H1 (cell line): ENCODE measurements around the gene SPSB2. TPM values are rescaled to one million over a fixed set of nuclear protein-coding genes. Genes with fewer than 3 reads are reported as not detected.

Source experiments
- CTCF ChIA-PET: fragments of 300-600 bp; sonication (Branson Sonifier 250); formaldehyde crosslinking; loops from one replicate; lab custom pipeline; 2021; ENCODE audit not compliant: partially characterized antibody; lab: Charles Lee
- POLR2A ChIA-PET: fragments of 300-600 bp; sonication (Branson Sonifier 250); formaldehyde crosslinking; loops from one replicate; lab custom pipeline; 2021; ENCODE audit warnings: inconsistent platforms; ENCODE audit not compliant: partially characterized antibody; lab: Charles Lee
- DNase-seq, 2 experiments: peaks; one replicate each; pipeline versions ENCODE4 v3.0.0 to v3.0.0-alpha.2; 2010 to 2022; ENCODE audit warnings: low spot score in 2 of 2, low read depth in 1 of 2, mixed read lengths in 1 of 2
- FAIRE-seq: peaks from 2 replicates; lab custom pipeline; 2011; peaks lifted over from hg19 to GRCh38; lab: Jason Lieb, UNC
- H2AFZ ChIP-seq: 2 replicates; pipeline ENCODE4 v1.8.1; 2012; ENCODE audit warnings: low read length, inconsistent platforms
- H2AK5ac ChIP-seq: 2 replicates; pipeline ENCODE4 v1.6.1; 2013; ENCODE audit warnings: low read depth, low read length
- H2BK120ac ChIP-seq: replicated peaks from 2 replicates; pipeline ENCODE3; 2013; ENCODE audit warnings: low read depth, low read length, inconsistent platforms
- H2BK12ac ChIP-seq: 2 replicates; pipeline ENCODE4 v1.6.1; 2013; ENCODE audit warnings: low read depth, low read length
- H2BK15ac ChIP-seq: 2 replicates; pipeline ENCODE4 v1.6.1; 2013; ENCODE audit warnings: low read length
- H2BK20ac ChIP-seq: 2 replicates; pipeline ENCODE4 v1.6.1; 2013; ENCODE audit warnings: low read length
- H2BK5ac ChIP-seq: 2 replicates; pipeline ENCODE4 v1.6.1; 2013; ENCODE audit warnings: low read depth, low read length
- H3K14ac ChIP-seq: 2 replicates; pipeline ENCODE4 v1.6.1; 2013; ENCODE audit warnings: inconsistent platforms; ENCODE audit not compliant: insufficient read length
- H3K18ac ChIP-seq: 2 replicates; pipeline ENCODE4 v1.6.1; 2013; ENCODE audit warnings: low read length; ENCODE audit errors: extremely low read depth
- H3K23ac ChIP-seq: 2 replicates; pipeline ENCODE4 v1.6.1; 2013; ENCODE audit warnings: inconsistent platforms; ENCODE audit not compliant: insufficient read length
- H3K23me2 ChIP-seq: 2 replicates; pipeline ENCODE4 v1.6.1; 2013; ENCODE audit warnings: low read depth, low read length
- H3K27ac ChIP-seq: 2 replicates; pipeline ENCODE4 v1.6.1; 2011; ENCODE audit warnings: low read depth, low read length, inconsistent platforms
- H3K27me3 ChIP-seq, 4 experiments: replicated peaks in 1 of 4; 1 replicate in 1 of 4; 2 replicates in 3 of 4; pipeline versions ENCODE4 v1.6.1 to v1.8.1; 2011 to 2013; ENCODE audit warnings: low read length in 3 of 4, mild to moderate bottlenecking in 3 of 4, inconsistent platforms in 2 of 4, mixed read lengths in 2 of 4, moderate library complexity in 1 of 4; ENCODE audit not compliant: control insufficient read depth in 3 of 4, insufficient read depth in 3 of 4; ENCODE audit errors: extremely low read depth in 1 of 4
- H3K36me3 ChIP-seq, 4 experiments: 2 replicates each; pipeline versions ENCODE4 v1.6.1 to v1.8.1; 2011 to 2013; ENCODE audit warnings: mild to moderate bottlenecking in 4 of 4, low read length in 3 of 4, moderate library complexity in 2 of 4, control low read depth in 1 of 4, inconsistent platforms in 1 of 4; ENCODE audit not compliant: insufficient read depth in 4 of 4, control insufficient read depth in 2 of 4
- H3K4ac ChIP-seq: replicated peaks from 2 replicates; pipeline ENCODE3; 2013; ENCODE audit warnings: low read length, low read depth, mixed read lengths, inconsistent platforms; ENCODE audit not compliant: insufficient read length
- H3K4me1 ChIP-seq, 4 experiments: replicated peaks in 1 of 4; 1 replicate in 1 of 4; 2 replicates in 3 of 4; pipeline versions ENCODE4 v1.6.1 to v1.8.1; 2011 to 2013; ENCODE audit warnings: low read length in 3 of 4, inconsistent platforms in 2 of 4, mixed read lengths in 1 of 4; ENCODE audit not compliant: insufficient read depth in 4 of 4, control insufficient read depth in 3 of 4
- H3K4me2 ChIP-seq, 2 experiments: 2 replicates each; pipeline versions ENCODE4 v1.6.1 to v1.8.1; 2011 to 2013; ENCODE audit warnings: low read depth in 2 of 2, low read length in 2 of 2, control low read depth in 1 of 2, inconsistent platforms in 1 of 2, mild to moderate bottlenecking in 1 of 2; ENCODE audit not compliant: insufficient read depth in 1 of 2
- H3K4me3 ChIP-seq, 4 experiments: fragments of 200-600, 300-600 bp in 1 of 4; sonication (generic), shearing (Covaris generic), sonication (Bioruptor Twin) in 1 of 4; 2 replicates each; pipeline versions ENCODE4 v1.5.1 to v1.8.1; 2011 to 2016; ENCODE audit warnings: low read length in 4 of 4, low read depth in 3 of 4, control low read depth in 2 of 4, inconsistent platforms in 2 of 4, mild to moderate bottlenecking in 2 of 4, mixed read lengths in 1 of 4, moderate library complexity in 1 of 4; ENCODE audit not compliant: insufficient read depth in 2 of 4; ENCODE audit errors: extremely low read depth in 1 of 4
- H3K56ac ChIP-seq: replicated peaks from 2 replicates; pipeline ENCODE3; 2013; ENCODE audit warnings: low read depth, mild to moderate bottlenecking, mixed read lengths, low read length, inconsistent platforms; ENCODE audit not compliant: insufficient read length
- H3K79me1 ChIP-seq: 2 replicates; pipeline ENCODE4 v1.6.1; 2013; ENCODE audit warnings: low read depth, low read length, control low read depth
- H3K79me2 ChIP-seq, 2 experiments: 2 replicates each; pipeline versions ENCODE4 v1.6.1 to v1.8.1; 2012 to 2013; ENCODE audit warnings: low read length in 2 of 2, mild to moderate bottlenecking in 2 of 2, inconsistent platforms in 1 of 2; ENCODE audit not compliant: insufficient read depth in 2 of 2, control insufficient read depth in 1 of 2
- H3K9ac ChIP-seq, 4 experiments: replicated peaks in 1 of 4; 1 replicate in 1 of 4; 2 replicates in 3 of 4; pipeline versions ENCODE4 v1.6.1 to v1.8.1; 2011 to 2013; ENCODE audit warnings: low read depth in 3 of 4, low read length in 3 of 4, control low read depth in 2 of 4, mild to moderate bottlenecking in 2 of 4, moderate library complexity in 2 of 4, inconsistent platforms in 1 of 4; ENCODE audit errors: extremely low read depth in 1 of 4
- H3K9me3 ChIP-seq, 2 experiments: 2 replicates each; pipeline versions ENCODE4 v1.6.1 to v1.8.1; 2012 to 2013; ENCODE audit warnings: mild to moderate bottlenecking in 2 of 2, moderate library complexity in 2 of 2, control low read depth in 1 of 2, inconsistent platforms in 1 of 2, low read depth in 1 of 2, low read length in 1 of 2, mixed read lengths in 1 of 2; ENCODE audit not compliant: insufficient read depth in 2 of 2
- H4K20me1 ChIP-seq, 2 experiments: replicated peaks in 1 of 2; 2 replicates each; pipeline versions ENCODE3 to v1.8.1; 2011 to 2013; ENCODE audit warnings: inconsistent platforms in 2 of 2, low read length in 2 of 2, mild to moderate bottlenecking in 1 of 2; ENCODE audit not compliant: insufficient read depth in 2 of 2, control insufficient read depth in 1 of 2
- H4K5ac ChIP-seq: 2 replicates; pipeline ENCODE4 v1.6.1; 2013; ENCODE audit warnings: low read length, low read depth, mixed read lengths, inconsistent platforms; ENCODE audit not compliant: insufficient read length
- H4K8ac ChIP-seq: 2 replicates; pipeline ENCODE4 v1.8.0; 2013; ENCODE audit warnings: mild to moderate bottlenecking, moderate library complexity, low read length, inconsistent platforms; ENCODE audit not compliant: insufficient read depth; ENCODE audit errors: extremely low read depth
- H4K91ac ChIP-seq: replicated peaks from 2 replicates; pipeline ENCODE3; 2013; ENCODE audit warnings: low read length, mixed read lengths, inconsistent platforms; ENCODE audit not compliant: insufficient read length
- E2F6 ChIP-seq: IDR thresholded peaks from 2 replicates; pipeline ENCODE4 v1.6.1; 2012; ENCODE audit warnings: inconsistent platforms
- RAD21 ChIP-seq, 2 experiments: IDR thresholded peaks in 1 of 2; conservative IDR thresholded peaks in 1 of 2; 2 replicates each; pipeline ENCODE4 v1.6.1; 2011; ENCODE audit warnings: low read depth in 2 of 2, low read length in 2 of 2, improper control_type of control experiment in 1 of 2, inconsistent platforms in 1 of 2, mild to moderate bottlenecking in 1 of 2, moderate library complexity in 1 of 2
- RBBP5 ChIP-seq: IDR thresholded peaks from 2 replicates; pipeline ENCODE4 v1.7.1; 2012; ENCODE audit warnings: low read depth, mild to moderate bottlenecking, inconsistent platforms, low read length, moderate library complexity, borderline replicate concordance
- SIX5 ChIP-seq: IDR thresholded peaks from 2 replicates; pipeline ENCODE4 v1.6.1; 2011; ENCODE audit warnings: mild to moderate bottlenecking, low read depth, low read length
- SP2 ChIP-seq: IDR thresholded peaks from 2 replicates; pipeline ENCODE4 v1.6.1; 2012; ENCODE audit warnings: mild to moderate bottlenecking, low read length, inconsistent platforms
- WGBS, 2 experiments: shearing (Covaris generic) in 1 of 2; methylation state at CpG; one replicate each; pipeline versions ENCODE4 v1.1.6 to v1.1.7; 2013 to 2015; ENCODE audit warnings: low lambda C conversion rate in 2 of 2, mixed read lengths in 2 of 2, inconsistent platforms in 1 of 2, low coverage in 1 of 2, missing lambda C conversion rate in 1 of 2; ENCODE audit not compliant: insufficient replicate concordance in 2 of 2, insufficient coverage in 1 of 2, insufficient read length in 1 of 2; ENCODE audit errors: extremely low coverage in 1 of 2, missing lambda C conversion rate in 1 of 2; 5-methylcytosine and 5-hydroxymethylcytosine counted together
- polyA plus RNA-seq, 7 experiments: library from polyadenylated mRNA; depleted of rRNA in 3 of 7; stranded (reverse) in 5 of 7; unstranded in 2 of 7; fragments of >200 nt in 5 of 7; fragments of 200-250 nt in 2 of 7; gene quantifications; 1 replicate in 5 of 7; 2 replicates in 1 of 7; 4 replicates in 1 of 7; pipeline versions ENCODE4 v1.2.1 to v1.2.3, GENCODE V29; 2011 to 2013; ENCODE audit warnings: missing spikeins in 2 of 7, mixed read lengths in 2 of 7
- total RNA-seq: library from RNA; stranded (reverse); fragmentation: NEBNext Ultra II Directional; extraction: Animal tissue kit (Norgen Biotek cat#: 25700); gene quantifications from 2 replicates; pipeline ENCODE4 v1.2.1, GENCODE V29; 2021
- TF ChIP-seq, protein P1 (sequence below): IDR thresholded peaks from 2 replicates; pipeline ENCODE4 v1.6.1; 2012; ENCODE audit warnings: inconsistent platforms
- TF ChIP-seq, protein P2 (sequence below), 3 experiments: IDR thresholded peaks; 1 replicate in 2 of 3; 2 replicates in 1 of 3; pipeline versions ENCODE4 v1.5.1 to v1.6.1; 2011; ENCODE audit warnings: low read length in 3 of 3, mild to moderate bottlenecking in 3 of 3, inconsistent platforms in 2 of 3, low read depth in 1 of 3, moderate library complexity in 1 of 3; ENCODE audit not compliant: insufficient read depth in 1 of 3; ENCODE audit errors: control extremely low read depth in 1 of 3

The SPSB2 gene
- total and polyA plus RNA-seq, 2 of the 8 experiments (the other 6 are each of a cell fraction or from before 2014, with no cell fraction given) = 13.0 to 23.2 TPM

- Histone ChIP-seq H3K79me1 (peaks cover 2% of the 10 kb centered on the region), H3K23ac (no peak overlapping the region), H2BK20ac (no peak overlapping the region), H3K27me3 (no peaks in the 10 kb centered on the region), H3K4me1 (peaks cover 0 to 3% (median 2%) of the 10 kb centered on the region in 4 experiments; a peak in 1 of 7 replicates), H3K36me3 (peaks cover 17 to 57% (median 44%) of the 10 kb centered on the region in 4 experiments), H4K91ac (no peak overlapping the region), H3K4me2 (no peak overlapping the region), H2BK12ac (no peak overlapping the region), H3K27ac (no peak overlapping the region), H3K79me2 (no peaks in the 10 kb centered on the region), H3K4ac (no peak overlapping the region), H2BK120ac (no peak overlapping the region), H2AFZ (no peak overlapping the region), H3K23me2 (peaks cover 2% of the 10 kb centered on the region; the same call in 1 of the 2 replicates), H4K5ac (no peak overlapping the region), H3K56ac (no peak overlapping the region), H4K8ac (no peak overlapping the region), H3K4me3 (no peak overlapping the region), H4K20me1 (peaks cover 4 to 6% of the 10 kb centered on the region in 2 experiments), H3K9ac (no peak overlapping the region), H3K9me3 (no peaks in the 10 kb centered on the region), H2BK5ac (no peak overlapping the region), H2AK5ac (no peak overlapping the region), H3K14ac (no peak overlapping the region), H3K18ac (no peak overlapping the region), H2BK15ac (no peak overlapping the region)
- FAIRE-seq (no peak), DNase-seq (no peak)
- TF ChIP-seq RBBP5 = no peak
- no peak for TF ChIP-seq SP2
- TF ChIP-seq E2F6 = peak; percentile 50; the same call in 1 of the 2 replicates
- TF ChIP-seq, protein P1, sequence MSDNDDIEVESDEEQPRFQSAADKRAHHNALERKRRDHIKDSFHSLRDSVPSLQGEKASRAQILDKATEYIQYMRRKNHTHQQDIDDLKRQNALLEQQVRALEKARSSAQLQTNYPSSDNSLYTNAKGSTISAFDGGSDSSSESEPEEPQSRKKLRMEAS = peak; percentile 56
- TF ChIP-seq, protein P2, sequence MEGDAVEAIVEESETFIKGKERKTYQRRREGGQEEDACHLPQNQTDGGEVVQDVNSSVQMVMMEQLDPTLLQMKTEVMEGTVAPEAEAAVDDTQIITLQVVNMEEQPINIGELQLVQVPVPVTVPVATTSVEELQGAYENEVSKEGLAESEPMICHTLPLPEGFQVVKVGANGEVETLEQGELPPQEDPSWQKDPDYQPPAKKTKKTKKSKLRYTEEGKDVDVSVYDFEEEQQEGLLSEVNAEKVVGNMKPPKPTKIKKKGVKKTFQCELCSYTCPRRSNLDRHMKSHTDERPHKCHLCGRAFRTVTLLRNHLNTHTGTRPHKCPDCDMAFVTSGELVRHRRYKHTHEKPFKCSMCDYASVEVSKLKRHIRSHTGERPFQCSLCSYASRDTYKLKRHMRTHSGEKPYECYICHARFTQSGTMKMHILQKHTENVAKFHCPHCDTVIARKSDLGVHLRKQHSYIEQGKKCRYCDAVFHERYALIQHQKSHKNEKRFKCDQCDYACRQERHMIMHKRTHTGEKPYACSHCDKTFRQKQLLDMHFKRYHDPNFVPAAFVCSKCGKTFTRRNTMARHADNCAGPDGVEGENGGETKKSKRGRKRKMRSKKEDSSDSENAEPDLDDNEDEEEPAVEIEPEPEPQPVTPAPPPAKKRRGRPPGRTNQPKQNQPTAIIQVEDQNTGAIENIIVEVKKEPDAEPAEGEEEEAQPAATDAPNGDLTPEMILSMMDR (IDR thresholded peaks at IDR 0.05; ENCODE audit: control extremely low read depth in 1 of 3, insufficient read depth in 1 of 3, low read depth in 1 of 3, low read length in 3 of 3) = peak in 2 of 3 experiments; percentile 22 to 26; a peak in 2 of 4 replicates
- TF ChIP-seq RAD21 (IDR thresholded peaks at IDR 0.05 in 1 of 2, conservative IDR thresholded peaks at IDR 0.05 in 1 of 2; ENCODE audit: low read depth in 2 of 2, low read length in 2 of 2) = peak in 1 of 2 experiments; percentile 35; a peak in 1 of 4 replicates
- no peak for TF ChIP-seq SIX5
- POLR2A ChIA-PET = interaction anchor here (0.7 to 27.1 kb wide), 10 partner anchors 2 to 309 kb away, joined by 3 to 588 read pairs (median 6); partner anchors contain the start of genes C12orf57, CDCA3, GAPDH and GNB3
- WGBS, 2 experiments = 81% methylated on average over 15 of the region's 16 CpGs; no CpG with 5 or more reads in 1 of the 2 experiments
- CTCF ChIA-PET = interaction anchor here (0.6 to 21.4 kb wide), 7 partner anchors 4 to 114 kb away, joined by 3 to 292 read pairs (median 4); partner anchors contain the start of genes CDCA3, GNB3, MLF2 and P3H3
Observed at GRCh38 chr12:6843118-6843902, 29.8 kb downstream of the SPSB2 start.
